Forelimb muscle (tissue), 1 donor: ENCODE results near the gene PRXL2A. TPM values are rescaled to one million over a fixed set of nuclear protein-coding genes. Genes with fewer than 3 reads are reported as not detected.

Experiments
- DNase-seq: peaks from one replicate; pipeline ENCODE4 v3.0.0-alpha.2; 2013; ENCODE audit warnings: low read depth
- polyA plus RNA-seq: library from polyadenylated mRNA; unstranded; fragments of 120-200 nt; gene quantifications from one replicate; pipeline ENCODE4 v1.2.1, GENCODE V29; 2013; ENCODE audit not compliant: insufficient read length

Gene PRXL2A
- polyA plus RNA-seq, 1 donor, result 88.8 TPM

- DNase-seq, result no peak
These were observed 36.4 kb downstream of the PRXL2A start for GRCh38 chr10:80444646-80445319.

GRCh38 chr10:80447436-80448190 is 39.3 kb downstream of the PRXL2A start:
- no peak for DNase-seq

- DNase-seq, result no peak
These were observed 40.0 kb downstream of the PRXL2A start for GRCh38 chr10:80448209-80448942.

- no peak for DNase-seq
These were observed 41.2 kb downstream of the PRXL2A start for GRCh38 chr10:80449520-80449919.

- no peak for DNase-seq
These were observed 42.8 kb downstream of the PRXL2A start for GRCh38 chr10:80451132-80451531.

- no peak for DNase-seq
These were observed 43.7 kb downstream of the PRXL2A start for GRCh38 chr10:80452069-80452468.

- no peak for DNase-seq
These were observed 44.3 kb downstream of the PRXL2A start for GRCh38 chr10:80452640-80453039.

GRCh38 chr10:80453056-80453841 is 44.9 kb downstream of the PRXL2A start:
- DNase-seq, result no peak

- DNase-seq, result no peak
These were observed 45.6 kb downstream of the PRXL2A start, which contains the start of gene TSPAN14 for GRCh38 chr10:80453842-80454512. Gene TSPAN14 (plus strand): TSS chr10:80454310. CDS start chr10:80489234, 34,924 bp downstream.

GRCh38 chr10:80454513-80455460 is 46.4 kb downstream of the PRXL2A start:
- DNase-seq, result no peak

GRCh38 chr10:80455461-80456349 is 47.4 kb downstream of the PRXL2A start:
- no peak for DNase-seq

- DNase-seq, result no peak
These were observed 49.4 kb downstream of the PRXL2A start for GRCh38 chr10:80457554-80458262.

GRCh38 chr10:80458263-80458625 is 49.9 kb downstream of the PRXL2A start:
- DNase-seq, result no peak

GRCh38 chr10:80458638-80459037 is 50.3 kb downstream of the PRXL2A start:
- no peak for DNase-seq

GRCh38 chr10:80459047-80459865 is 50.9 kb downstream of the PRXL2A start:
- DNase-seq, result no peak

GRCh38 chr10:80460399-80461207 is 52.3 kb downstream of the PRXL2A start:
- no peak for DNase-seq
